CD4-positive, alpha-beta T cell treated with Interleukin-17A for 4 hours (primary cell): ENCODE measurements around the gene WDR46.

ENCODE experiments used
- DNase-seq: peaks from one replicate; pipeline ENCODE4 v3.0.0-alpha.2; 2020; ENCODE audit warnings: mixed read lengths

WDR46 gene, protein sequence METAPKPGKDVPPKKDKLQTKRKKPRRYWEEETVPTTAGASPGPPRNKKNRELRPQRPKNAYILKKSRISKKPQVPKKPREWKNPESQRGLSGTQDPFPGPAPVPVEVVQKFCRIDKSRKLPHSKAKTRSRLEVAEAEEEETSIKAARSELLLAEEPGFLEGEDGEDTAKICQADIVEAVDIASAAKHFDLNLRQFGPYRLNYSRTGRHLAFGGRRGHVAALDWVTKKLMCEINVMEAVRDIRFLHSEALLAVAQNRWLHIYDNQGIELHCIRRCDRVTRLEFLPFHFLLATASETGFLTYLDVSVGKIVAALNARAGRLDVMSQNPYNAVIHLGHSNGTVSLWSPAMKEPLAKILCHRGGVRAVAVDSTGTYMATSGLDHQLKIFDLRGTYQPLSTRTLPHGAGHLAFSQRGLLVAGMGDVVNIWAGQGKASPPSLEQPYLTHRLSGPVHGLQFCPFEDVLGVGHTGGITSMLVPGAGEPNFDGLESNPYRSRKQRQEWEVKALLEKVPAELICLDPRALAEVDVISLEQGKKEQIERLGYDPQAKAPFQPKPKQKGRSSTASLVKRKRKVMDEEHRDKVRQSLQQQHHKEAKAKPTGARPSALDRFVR

GRCh38 chr6:33288921-33289783 is at the start of gene WDR46, which contains the start of gene PFDN6:
WDR46 (minus strand) TSS chr6:33289239; CDS start chr6:33289170, 69 bp downstream.
PFDN6 (plus strand) TSS chr6:33289601; CDS start chr6:33289857, 256 bp downstream.
- peak; percentile 78 for DNase-seq

DNA sequence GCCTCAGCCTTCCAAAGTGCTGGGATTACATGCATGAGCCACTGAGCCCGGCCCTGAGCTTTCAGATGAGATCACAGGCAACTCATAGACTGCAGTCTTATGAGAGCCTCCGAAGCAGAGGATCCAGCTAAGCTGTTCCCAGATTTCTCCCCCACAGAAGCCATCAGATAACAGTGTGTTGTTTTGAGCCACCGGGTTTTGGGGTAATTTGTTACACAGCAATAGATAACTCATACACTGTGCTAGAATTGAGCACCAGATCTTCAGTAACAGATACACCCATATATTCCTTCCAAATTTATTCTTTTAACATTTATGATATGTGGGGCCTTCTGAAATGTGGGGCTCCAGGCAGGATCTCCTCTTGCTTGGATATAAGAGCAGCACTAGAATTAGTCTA is 47.5 kb upstream of the WDR46 start:
- no peak for DNase-seq

- no peak for DNase-seq
Measured at GRCh38 chr6:33335916-33336315, 46.9 kb upstream of the WDR46 start.

GRCh38 chr6:33333666-33334065 is 44.6 kb upstream of the WDR46 start:
- no peak for DNase-seq

DNA sequence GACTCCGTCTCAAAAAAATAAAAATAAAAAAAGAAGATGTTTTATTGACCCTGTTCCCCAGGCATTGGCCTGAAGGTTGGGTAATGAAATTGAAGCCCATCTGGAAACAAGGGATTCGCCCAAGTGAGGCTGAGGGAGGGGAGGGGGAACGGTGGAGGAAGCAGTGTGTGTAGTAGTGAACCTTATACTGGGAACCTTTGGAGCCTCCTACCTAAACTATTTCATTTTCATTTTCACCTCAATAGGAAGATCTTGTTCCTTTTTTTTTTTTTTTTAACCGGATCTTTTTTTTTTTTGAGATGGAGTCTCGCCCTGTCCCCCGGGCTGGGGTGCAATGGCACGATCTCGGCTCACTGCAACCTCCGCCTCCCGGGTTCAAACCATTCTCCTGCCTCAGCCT is 41.7 kb upstream of the WDR46 start:
- DNase-seq, result no peak

DNA sequence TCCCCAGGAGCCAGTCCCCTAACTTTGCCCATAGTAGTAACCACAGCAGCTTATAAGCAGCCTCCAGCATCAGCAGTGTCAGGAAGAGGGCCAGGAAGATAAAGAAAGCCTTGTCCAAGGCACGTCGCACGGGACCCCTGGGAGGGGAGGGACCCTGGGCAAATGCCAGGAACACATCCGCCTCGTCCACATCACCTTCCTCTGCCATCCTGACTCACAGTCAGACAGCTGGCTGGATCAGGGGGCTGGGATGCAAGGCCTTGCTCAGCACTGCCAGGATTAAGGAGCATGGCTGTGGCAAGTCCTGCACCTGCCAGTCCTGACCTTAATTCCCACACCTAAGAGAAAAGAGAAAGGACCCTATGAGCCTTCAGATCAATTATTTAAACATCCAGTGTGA is 40.0 kb upstream of the WDR46 start:
- DNase-seq, result no peak

DNA sequence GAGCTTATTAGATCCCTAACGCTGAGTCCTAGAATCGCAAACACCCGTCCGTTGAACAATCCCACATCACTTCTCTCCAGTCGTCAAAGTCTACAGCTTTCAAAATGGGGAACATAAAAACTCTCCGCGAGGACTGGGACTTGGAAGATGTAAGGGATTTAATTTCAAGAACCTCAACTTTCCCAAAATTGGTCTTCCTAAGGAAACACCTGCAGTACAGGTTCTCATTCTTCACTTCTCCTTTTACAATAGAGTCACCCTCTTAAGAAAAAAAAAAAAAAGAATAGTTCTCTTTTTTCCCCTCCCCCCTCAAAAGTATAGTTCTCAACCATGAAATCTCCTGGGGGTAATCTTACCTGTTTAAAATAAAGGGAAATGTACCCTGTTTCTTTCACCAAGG is 35.1 kb upstream of the WDR46 start:
- no peak for DNase-seq

DNA sequence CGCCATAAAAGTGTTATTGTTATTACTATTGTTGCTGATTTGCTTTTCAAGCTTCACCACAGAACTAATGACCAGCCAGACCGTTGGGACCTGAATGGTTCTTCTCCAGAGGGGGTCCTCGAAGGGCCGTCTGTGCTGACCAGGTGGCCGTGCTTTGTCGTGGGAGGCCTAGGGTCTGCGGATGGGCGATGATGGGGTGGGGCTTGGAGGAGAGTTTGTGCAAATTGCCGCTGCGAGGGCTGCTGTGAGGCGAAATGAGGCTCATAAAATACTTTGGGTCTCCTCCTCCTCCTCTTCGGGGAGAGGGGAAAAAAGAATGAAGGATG is 34.5 kb upstream of the WDR46 start:
- DNase-seq, result peak; percentile 33

DNA sequence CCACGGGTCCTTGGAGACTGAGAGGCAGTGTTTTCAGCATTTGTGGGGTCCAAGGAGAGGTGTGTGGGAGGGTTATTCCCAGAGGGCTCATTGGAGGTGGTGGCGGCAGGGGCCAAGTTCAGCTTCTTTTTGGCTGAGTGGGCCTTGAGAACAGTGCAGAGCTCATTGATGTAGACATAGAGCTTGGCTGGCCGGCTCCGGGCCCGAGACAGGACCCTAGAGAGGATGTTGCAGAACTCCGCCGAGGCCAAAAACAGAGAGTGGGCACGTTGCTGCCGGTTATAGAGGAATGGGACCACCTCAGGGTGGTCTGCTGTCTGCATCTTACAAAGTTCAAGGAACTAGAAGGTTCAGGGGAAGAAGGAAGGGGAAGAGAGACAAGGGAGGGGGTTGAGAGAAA is 32.2 kb upstream of the WDR46 start:
- DNase-seq, result no peak

- no peak for DNase-seq
Measured at GRCh38 chr6:33320315-33321181, 31.5 kb upstream of the WDR46 start.

GRCh38 chr6:33319939-33320314 is 30.9 kb upstream of the WDR46 start:
- no peak for DNase-seq

DNA sequence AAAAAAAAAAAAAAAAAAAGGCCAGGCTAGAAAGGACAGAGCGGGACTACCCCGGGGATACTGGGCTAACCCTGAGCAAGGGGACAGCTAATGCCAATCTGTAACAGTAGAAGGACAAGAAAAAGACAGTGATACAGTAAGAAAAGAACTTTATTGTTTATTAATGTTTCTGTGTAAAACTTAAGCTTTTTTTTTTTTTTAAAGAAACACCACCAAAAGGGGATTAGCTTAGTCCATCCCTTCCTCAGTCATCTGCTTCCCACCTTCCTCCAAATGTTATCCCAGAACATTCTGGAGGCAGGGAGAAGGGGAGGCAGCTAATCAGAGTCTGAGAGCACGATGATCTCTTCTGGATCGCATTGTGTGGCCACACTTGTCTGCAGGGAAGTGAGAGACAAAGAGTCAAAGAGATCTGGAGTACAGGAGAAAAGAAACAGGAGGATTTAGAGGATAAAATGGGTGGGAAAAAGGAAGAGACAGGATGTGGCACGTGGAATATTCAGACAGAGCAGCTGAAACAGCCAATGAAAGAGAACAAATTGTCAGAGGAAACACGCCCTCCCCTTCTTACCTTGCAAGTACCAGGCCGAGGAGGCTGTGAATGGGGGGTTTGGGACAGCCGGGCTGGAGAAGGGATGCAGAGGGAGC is 29.5 kb upstream of the WDR46 start:
- DNase-seq, result no peak

- peak; percentile 99 for DNase-seq
Measured at GRCh38 chr6:33317669-33318425, 28.8 kb upstream of the WDR46 start, which contains the start of gene ZBTB22. ZBTB22 (minus strand) TSS chr6:33317744; CDS start chr6:33316916, 828 bp downstream.

- DNase-seq, result no peak
Measured at GRCh38 chr6:33317419-33317668, 28.3 kb upstream of the WDR46 start.

DNA sequence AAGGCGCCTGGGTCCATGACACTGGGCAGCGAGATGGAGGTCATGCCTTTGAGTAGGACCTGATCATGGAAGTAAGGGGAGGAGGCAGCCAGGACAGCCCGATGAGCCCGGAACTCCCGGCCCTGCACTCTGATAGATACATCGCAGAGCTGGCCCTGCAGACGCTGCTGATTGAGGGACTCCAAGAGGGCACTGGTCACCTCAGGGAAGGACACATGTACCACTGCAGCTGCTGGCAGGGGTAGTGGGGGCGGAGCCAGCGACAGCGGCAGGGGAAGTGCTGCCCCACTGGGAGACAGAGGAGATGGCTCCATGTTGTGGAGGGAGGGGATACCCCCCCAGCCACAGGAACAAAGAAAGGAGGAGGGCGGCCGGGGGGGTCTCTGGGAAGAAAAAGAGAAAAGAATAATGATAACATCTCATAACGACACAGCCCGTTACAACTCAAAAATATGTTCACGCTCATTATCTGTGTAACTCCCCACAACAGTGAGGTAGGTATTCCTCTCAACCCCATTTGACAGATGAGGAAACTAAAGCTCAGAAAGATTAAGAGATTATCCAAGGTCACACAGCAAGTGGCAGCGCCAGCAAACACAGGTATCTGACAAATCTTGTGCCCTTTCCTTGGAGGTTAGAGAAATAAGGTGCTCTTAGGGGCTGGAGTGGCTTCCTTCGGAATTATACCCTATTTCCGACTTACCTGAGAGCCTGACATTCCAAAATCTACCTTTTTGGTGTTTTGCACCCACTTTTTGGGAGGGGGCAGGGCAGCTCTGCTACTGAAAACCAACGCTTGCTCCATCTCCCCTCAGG is 27.8 kb upstream of the WDR46 start:
- no peak for DNase-seq

GRCh38 chr6:33315793-33316602 is 27.0 kb upstream of the WDR46 start:
- no peak for DNase-seq

GRCh38 chr6:33314943-33315792 is 26.1 kb upstream of the WDR46 start:
- no peak for DNase-seq

DNA sequence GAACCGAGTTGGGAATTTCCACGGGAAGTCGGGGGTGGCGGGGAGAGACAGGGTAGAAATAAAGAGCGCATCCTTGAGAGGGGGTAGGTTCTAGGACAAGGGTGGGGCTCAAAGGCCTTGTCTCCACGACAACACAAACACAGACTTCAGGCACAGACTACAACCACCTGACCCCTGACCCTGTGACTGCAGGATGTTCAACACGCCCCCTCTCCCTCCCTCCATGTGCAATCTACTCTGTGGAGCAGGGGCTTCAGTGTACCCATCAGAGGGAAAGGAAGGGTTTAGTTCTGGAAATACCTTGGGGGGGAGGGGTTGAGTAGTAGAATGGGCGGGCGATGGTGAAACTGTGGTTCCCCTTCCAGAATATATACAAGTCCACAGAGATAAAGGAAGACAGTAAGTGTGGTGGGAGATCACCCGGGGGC is 25.5 kb upstream of the WDR46 start:
- DNase-seq, result peak; percentile 63
